Prostate gland (tissue), 2 donors: Measurements from ENCODE around the gene C5orf15.

Experiments
- POLR2A ChIP-seq: fragments of 450-650 bp; IDR thresholded peaks from one replicate; pipeline ENCODE4 v1.6.1; 2016; ENCODE audit warnings: antibody characterized with exemption, mild to moderate bottlenecking
- POLR2AphosphoS5 ChIP-seq: sonication (generic); formaldehyde crosslinking; IDR thresholded peaks from one replicate; pipeline ENCODE4 v1.6.1; 2017; ENCODE audit warnings: antibody characterized with exemption
- TF ChIP-seq, protein P1 (sequence below), 4 experiments: fragments of 200-600 bp in 2 of 4; fragments of 450-650 bp in 2 of 4; sonication (generic) in 2 of 4; IDR thresholded peaks; 1 replicate in 3 of 4; 2 replicates in 1 of 4; pipeline ENCODE4 v1.5.1; 2016 to 2019; ENCODE audit warnings: antibody characterized with exemption in 4 of 4, mild to moderate bottlenecking in 2 of 4, moderate library complexity in 2 of 4

DNA sequence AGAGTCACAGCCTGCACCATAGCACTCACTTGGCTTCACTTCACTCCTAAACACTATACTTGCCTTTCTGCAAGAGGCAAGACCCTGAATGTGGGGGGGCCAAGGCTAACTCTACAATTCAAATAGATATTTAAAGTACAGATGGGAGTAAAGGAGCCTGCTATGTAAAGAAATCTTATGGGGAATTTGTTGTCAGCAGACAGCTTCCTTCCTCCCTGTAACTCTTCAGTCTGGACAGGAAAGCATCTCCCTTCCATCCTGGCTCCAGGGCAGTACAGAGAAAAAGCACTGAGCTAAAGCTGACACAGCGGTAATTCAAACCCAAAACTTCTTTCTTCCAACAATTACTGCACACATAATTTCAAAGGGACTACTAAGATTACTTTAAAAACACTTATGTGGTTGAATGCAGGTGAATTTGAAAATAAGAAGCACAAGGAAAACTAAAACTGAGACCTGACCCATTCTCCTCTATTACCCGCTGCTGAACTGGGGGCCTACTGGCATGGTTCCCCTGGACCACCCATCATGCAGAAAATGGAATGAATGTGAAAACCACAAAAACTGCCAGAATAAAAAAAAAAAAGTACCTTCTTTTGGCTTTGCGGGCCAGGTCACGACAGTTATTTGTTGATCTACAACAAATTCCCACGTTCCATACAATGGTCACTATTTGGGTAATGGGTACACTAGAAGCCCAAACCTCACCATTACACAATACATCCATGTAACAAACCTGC is 22.9 kb upstream of the C5orf15 start:
- TF ChIP-seq POLR2A = no peak
- TF ChIP-seq, protein P1, sequence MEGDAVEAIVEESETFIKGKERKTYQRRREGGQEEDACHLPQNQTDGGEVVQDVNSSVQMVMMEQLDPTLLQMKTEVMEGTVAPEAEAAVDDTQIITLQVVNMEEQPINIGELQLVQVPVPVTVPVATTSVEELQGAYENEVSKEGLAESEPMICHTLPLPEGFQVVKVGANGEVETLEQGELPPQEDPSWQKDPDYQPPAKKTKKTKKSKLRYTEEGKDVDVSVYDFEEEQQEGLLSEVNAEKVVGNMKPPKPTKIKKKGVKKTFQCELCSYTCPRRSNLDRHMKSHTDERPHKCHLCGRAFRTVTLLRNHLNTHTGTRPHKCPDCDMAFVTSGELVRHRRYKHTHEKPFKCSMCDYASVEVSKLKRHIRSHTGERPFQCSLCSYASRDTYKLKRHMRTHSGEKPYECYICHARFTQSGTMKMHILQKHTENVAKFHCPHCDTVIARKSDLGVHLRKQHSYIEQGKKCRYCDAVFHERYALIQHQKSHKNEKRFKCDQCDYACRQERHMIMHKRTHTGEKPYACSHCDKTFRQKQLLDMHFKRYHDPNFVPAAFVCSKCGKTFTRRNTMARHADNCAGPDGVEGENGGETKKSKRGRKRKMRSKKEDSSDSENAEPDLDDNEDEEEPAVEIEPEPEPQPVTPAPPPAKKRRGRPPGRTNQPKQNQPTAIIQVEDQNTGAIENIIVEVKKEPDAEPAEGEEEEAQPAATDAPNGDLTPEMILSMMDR (IDR thresholded peaks at IDR 0.05) = no peak
- TF ChIP-seq POLR2AphosphoS5 = no peak
